GM19099 (cell line): Measurements from ENCODE around the gene MUC6.

Experiments
- POLR2A ChIP-seq: IDR thresholded peaks from 3 replicates; pipeline ENCODE4 v1.6.1; 2011; ENCODE audit warnings: low read depth; ENCODE audit not compliant: insufficient read length; ENCODE audit errors: extremely low read depth

MUC6 gene, protein sequence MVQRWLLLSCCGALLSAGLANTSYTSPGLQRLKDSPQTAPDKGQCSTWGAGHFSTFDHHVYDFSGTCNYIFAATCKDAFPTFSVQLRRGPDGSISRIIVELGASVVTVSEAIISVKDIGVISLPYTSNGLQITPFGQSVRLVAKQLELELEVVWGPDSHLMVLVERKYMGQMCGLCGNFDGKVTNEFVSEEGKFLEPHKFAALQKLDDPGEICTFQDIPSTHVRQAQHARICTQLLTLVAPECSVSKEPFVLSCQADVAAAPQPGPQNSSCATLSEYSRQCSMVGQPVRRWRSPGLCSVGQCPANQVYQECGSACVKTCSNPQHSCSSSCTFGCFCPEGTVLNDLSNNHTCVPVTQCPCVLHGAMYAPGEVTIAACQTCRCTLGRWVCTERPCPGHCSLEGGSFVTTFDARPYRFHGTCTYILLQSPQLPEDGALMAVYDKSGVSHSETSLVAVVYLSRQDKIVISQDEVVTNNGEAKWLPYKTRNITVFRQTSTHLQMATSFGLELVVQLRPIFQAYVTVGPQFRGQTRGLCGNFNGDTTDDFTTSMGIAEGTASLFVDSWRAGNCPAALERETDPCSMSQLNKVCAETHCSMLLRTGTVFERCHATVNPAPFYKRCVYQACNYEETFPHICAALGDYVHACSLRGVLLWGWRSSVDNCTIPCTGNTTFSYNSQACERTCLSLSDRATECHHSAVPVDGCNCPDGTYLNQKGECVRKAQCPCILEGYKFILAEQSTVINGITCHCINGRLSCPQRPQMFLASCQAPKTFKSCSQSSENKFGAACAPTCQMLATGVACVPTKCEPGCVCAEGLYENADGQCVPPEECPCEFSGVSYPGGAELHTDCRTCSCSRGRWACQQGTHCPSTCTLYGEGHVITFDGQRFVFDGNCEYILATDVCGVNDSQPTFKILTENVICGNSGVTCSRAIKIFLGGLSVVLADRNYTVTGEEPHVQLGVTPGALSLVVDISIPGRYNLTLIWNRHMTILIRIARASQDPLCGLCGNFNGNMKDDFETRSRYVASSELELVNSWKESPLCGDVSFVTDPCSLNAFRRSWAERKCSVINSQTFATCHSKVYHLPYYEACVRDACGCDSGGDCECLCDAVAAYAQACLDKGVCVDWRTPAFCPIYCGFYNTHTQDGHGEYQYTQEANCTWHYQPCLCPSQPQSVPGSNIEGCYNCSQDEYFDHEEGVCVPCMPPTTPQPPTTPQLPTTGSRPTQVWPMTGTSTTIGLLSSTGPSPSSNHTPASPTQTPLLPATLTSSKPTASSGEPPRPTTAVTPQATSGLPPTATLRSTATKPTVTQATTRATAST (N-terminal part only)

GRCh38 chr11:1036303-1036923 is at the start of gene MUC6:
TSS of gene MUC6 (minus strand) at chr11:1036718. CDS start at chr11:1036655, 63 bp downstream.
- no peak for TF ChIP-seq POLR2A

GRCh38 chr11:1085440-1086170 is 49.1 kb upstream of the MUC6 start:
- no peak for TF ChIP-seq POLR2A

DNA sequence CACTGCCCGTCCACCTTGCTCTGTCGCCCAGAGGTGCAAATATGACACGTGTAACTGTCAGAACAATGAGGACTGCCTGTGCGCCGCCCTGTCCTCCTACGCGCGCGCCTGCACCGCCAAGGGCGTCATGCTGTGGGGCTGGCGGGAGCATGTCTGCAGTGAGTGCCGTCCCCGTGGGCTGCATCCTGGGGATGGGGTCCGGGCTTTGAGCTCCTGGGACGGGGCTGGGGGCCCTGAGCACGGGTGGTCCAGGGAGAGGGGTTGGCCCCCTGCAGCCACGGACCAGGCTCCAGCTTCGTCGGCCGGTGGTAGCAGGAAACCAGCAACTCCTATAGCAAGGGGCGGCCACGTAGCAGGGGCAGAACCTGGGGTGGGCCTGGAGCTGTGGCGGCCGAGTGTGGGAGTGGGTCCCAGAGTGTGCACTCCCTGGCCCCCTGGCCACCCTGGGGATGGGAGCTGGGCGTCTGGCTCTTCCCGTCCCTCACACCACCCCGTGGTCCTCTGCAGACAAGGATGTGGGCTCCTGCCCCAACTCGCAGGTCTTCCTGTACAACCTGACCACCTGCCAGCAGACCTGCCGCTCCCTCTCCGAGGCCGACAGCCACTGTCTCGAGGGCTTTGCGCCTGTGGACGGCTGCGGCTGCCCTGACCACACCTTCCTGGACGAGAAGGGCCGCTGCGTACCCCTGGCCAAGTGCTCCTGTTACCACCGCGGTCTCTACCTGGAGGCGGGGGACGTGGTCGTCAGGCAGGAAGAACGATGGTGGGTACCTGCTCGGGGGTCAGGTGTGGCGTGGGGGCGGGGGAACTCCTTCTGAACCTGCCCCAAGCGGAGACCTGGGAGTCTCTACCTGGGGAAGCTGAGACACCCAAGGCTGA is 48.3 kb upstream of the MUC6 start:
- TF ChIP-seq POLR2A = no peak

GRCh38 chr11:1083621-1084551 is 47.4 kb upstream of the MUC6 start:
- TF ChIP-seq POLR2A = no peak

GRCh38 chr11:1082728-1083620 is 46.5 kb upstream of the MUC6 start:
- no peak for TF ChIP-seq POLR2A

- TF ChIP-seq POLR2A = no peak
Observed at GRCh38 chr11:1082346-1082727, 45.8 kb upstream of the MUC6 start.

- no peak for TF ChIP-seq POLR2A
Observed at GRCh38 chr11:1081601-1082311, 45.2 kb upstream of the MUC6 start.

- TF ChIP-seq POLR2A = no peak
Observed at GRCh38 chr11:1078191-1078601, 41.7 kb upstream of the MUC6 start.

GRCh38 chr11:1077417-1078119 is 41.0 kb upstream of the MUC6 start:
- no peak for TF ChIP-seq POLR2A

GRCh38 chr11:1077033-1077416 is 40.5 kb upstream of the MUC6 start:
- no peak for TF ChIP-seq POLR2A
